ENCODE results near the gene PWP1.

DNA sequence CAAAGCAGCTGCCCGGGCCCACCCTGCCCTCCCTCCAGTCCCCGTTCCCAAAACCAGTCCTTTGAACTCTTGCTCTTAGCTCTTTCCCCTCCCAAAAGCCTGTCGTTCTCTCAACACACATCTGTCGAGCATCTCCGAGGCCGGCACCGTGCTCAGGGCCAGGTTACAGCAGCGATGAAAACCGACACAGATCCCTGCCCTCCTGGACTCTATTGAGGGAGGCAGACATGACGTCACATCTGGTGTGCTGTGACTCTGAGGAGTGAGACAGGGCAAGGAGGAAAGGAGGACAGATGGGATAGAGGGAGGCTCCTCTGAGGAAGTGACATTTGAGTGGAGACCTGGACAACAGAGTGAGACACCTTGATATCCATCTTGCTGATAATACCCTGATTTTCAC lies 34.6 kb upstream of the PWP1 start:
- TF ChIP-seq, protein P1, sequence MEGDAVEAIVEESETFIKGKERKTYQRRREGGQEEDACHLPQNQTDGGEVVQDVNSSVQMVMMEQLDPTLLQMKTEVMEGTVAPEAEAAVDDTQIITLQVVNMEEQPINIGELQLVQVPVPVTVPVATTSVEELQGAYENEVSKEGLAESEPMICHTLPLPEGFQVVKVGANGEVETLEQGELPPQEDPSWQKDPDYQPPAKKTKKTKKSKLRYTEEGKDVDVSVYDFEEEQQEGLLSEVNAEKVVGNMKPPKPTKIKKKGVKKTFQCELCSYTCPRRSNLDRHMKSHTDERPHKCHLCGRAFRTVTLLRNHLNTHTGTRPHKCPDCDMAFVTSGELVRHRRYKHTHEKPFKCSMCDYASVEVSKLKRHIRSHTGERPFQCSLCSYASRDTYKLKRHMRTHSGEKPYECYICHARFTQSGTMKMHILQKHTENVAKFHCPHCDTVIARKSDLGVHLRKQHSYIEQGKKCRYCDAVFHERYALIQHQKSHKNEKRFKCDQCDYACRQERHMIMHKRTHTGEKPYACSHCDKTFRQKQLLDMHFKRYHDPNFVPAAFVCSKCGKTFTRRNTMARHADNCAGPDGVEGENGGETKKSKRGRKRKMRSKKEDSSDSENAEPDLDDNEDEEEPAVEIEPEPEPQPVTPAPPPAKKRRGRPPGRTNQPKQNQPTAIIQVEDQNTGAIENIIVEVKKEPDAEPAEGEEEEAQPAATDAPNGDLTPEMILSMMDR (IDR thresholded peaks at IDR 0.05): no peak
- TF ChIP-seq EP300 (IDR thresholded peaks at IDR 0.05): no peak
- no peak for TF ChIP-seq POLR2A (IDR thresholded peaks at IDR 0.05)
